HepG2 (cell line): ENCODE data around the gene WNT6. TPM values are rescaled to one million over a fixed set of nuclear protein-coding genes. Genes with fewer than 3 reads are reported as not detected.

Experiments
- ARID2 ChIP-seq: sonication (generic); formaldehyde crosslinking; IDR thresholded peaks from 2 replicates; pipeline ENCODE4 v1.8.1; 2022; ENCODE audit warnings: mild to moderate bottlenecking, missing genetic modification reagents, borderline replicate concordance
- CREM ChIP-seq, 2 experiments: sonication (generic) in 1 of 2; formaldehyde crosslinking in 1 of 2; IDR thresholded peaks; 2 replicates each; pipeline versions ENCODE4 v1.4.0 to v1.6.1; 2016 to 2020; ENCODE audit warnings: antibody characterized with exemption in 1 of 2, mild to moderate bottlenecking in 1 of 2, missing genetic modification reagents in 1 of 2
- FOXK2 ChIP-seq: fragments of 450-650 bp; IDR thresholded peaks from 2 replicates; pipeline ENCODE4 v1.6.1; 2016
- HNRNPK ChIP-seq: fragments of 200-400 bp; formaldehyde crosslinking; IDR thresholded peaks from 2 replicates; pipeline ENCODE4 v1.6.1; 2018; ENCODE audit warnings: low read length, low read depth, moderate library complexity, mild to moderate bottlenecking; ENCODE audit not compliant: poor library complexity, severe bottlenecking
- KLF9 ChIP-seq: IDR thresholded peaks from 2 replicates; pipeline ENCODE4 v1.6.1; 2016; ENCODE audit warnings: low read depth
- KMT2B ChIP-seq: IDR thresholded peaks from 2 replicates; pipeline ENCODE4 v1.6.1; 2016; ENCODE audit warnings: missing genetic modification reagents, missing compliant biosample characterization
- MLLT10 ChIP-seq: sonication (generic); formaldehyde crosslinking; IDR thresholded peaks from 2 replicates; pipeline ENCODE4 v1.4.0; 2020; ENCODE audit warnings: missing genetic modification reagents
- NFATC3 ChIP-seq: sonication (generic); formaldehyde crosslinking; IDR thresholded peaks from 2 replicates; pipeline ENCODE4 v1.5.1; 2020; ENCODE audit warnings: mild to moderate bottlenecking, missing genetic modification reagents
- NR1H2 ChIP-seq: sonication (generic); formaldehyde crosslinking; IDR thresholded peaks from 2 replicates; pipeline ENCODE4 v1.8.1; 2022; ENCODE audit warnings: low read depth, missing genetic modification reagents, borderline replicate concordance
- PBX2 ChIP-seq: IDR thresholded peaks from 2 replicates; pipeline ENCODE4 v1.6.1; 2016; ENCODE audit warnings: control low read depth
- RARA ChIP-seq: IDR thresholded peaks from 2 replicates; pipeline ENCODE4 v1.6.1; 2016; ENCODE audit warnings: missing genetic modification reagents, missing compliant biosample characterization
- RBM22 ChIP-seq: fragments of 200-400 bp; formaldehyde crosslinking; optimal IDR thresholded peaks from 2 replicates; pipeline ENCODE3; 2017; ENCODE audit warnings: mild to moderate bottlenecking, low read length, moderate library complexity
- SRSF1 ChIP-seq: fragments of 200-400 bp; formaldehyde crosslinking; optimal IDR thresholded peaks from 2 replicates; pipeline ENCODE3; 2017; ENCODE audit warnings: mild to moderate bottlenecking, low read depth, low read length, moderate library complexity
- TOPORS ChIP-seq: sonication (generic); formaldehyde crosslinking; IDR thresholded peaks from 2 replicates; pipeline ENCODE4 v1.8.0; 2023; ENCODE audit warnings: mild to moderate bottlenecking, missing genetic modification reagents
- YEATS4 ChIP-seq: sonication (generic); formaldehyde crosslinking; IDR thresholded peaks from 2 replicates; pipeline ENCODE4 v1.4.0; 2020; ENCODE audit warnings: missing genetic modification reagents, borderline replicate concordance
- ZFP1 ChIP-seq: IDR thresholded peaks from 2 replicates; pipeline ENCODE4 v1.6.1; 2016
- ZFP36L2 ChIP-seq: sonication (generic); formaldehyde crosslinking; IDR thresholded peaks from 2 replicates; pipeline ENCODE4 v1.4.0; 2020; ENCODE audit warnings: missing genetic modification reagents
- ZFP41 ChIP-seq: sonication (generic); formaldehyde crosslinking; IDR thresholded peaks from 2 replicates; pipeline ENCODE4 v1.4.0; 2020; ENCODE audit warnings: mild to moderate bottlenecking, missing genetic modification reagents, borderline replicate concordance
- ZNF143 ChIP-seq: sonication (generic); formaldehyde crosslinking; IDR thresholded peaks from 2 replicates; pipeline ENCODE4 v1.4.0; 2020; ENCODE audit warnings: missing genetic modification reagents
- ZNF766 ChIP-seq: sonication (generic); formaldehyde crosslinking; IDR thresholded peaks from 2 replicates; pipeline ENCODE4 v1.5.0; 2020; ENCODE audit warnings: missing genetic modification reagents, borderline replicate concordance
- ZSCAN25 ChIP-seq: sonication (generic); formaldehyde crosslinking; IDR thresholded peaks from 2 replicates; pipeline ENCODE4 v1.8.0; 2022; ENCODE audit warnings: mild to moderate bottlenecking, missing genetic modification reagents
- polyA plus RNA-seq, 8 experiments: library from polyadenylated mRNA; depleted of rRNA in 3 of 8; stranded (reverse) in 7 of 8; unstranded in 1 of 8; fragments of >200 nt; fragmentation: Illumina TruSeq in 4 of 8; extraction: Trizol in 4 of 8; gene quantifications; 2 replicates each; pipeline versions ENCODE4 v1.2.1 to v1.2.3, GENCODE V29; 2011 to 2016; ENCODE audit warnings: low read depth in 4 of 8, missing spikeins in 1 of 8, mixed read lengths in 1 of 8; ENCODE audit not compliant: insufficient read depth in 1 of 8
- total RNA-seq, 5 experiments: library from RNA; depleted of rRNA; stranded (reverse); fragments of >200 nt; fragmentation: Illumina TruSeq; extraction: Trizol; gene quantifications; 2 replicates each; pipeline ENCODE4 v1.2.3, GENCODE V29; 2016; ENCODE audit warnings: low read depth in 1 of 5
- TF ChIP-seq, protein P1 (sequence below): conservative IDR thresholded peaks from 2 replicates; pipeline ENCODE4 v1.6.1; 2018; ENCODE audit warnings: missing genetic modification reagents
- TF ChIP-seq, protein P2 (sequence below): sonication (generic); formaldehyde crosslinking; IDR thresholded peaks from 2 replicates; pipeline ENCODE4 v1.4.0; 2020; ENCODE audit warnings: mild to moderate bottlenecking, missing genetic modification reagents
- TF ChIP-seq, protein P3 (sequence below): sonication (generic); formaldehyde crosslinking; IDR thresholded peaks from 2 replicates; pipeline ENCODE4 v1.9.0; 2022; ENCODE audit warnings: low read depth, missing genetic modification reagents
- TF ChIP-seq, protein P4 (sequence below): sonication (generic); formaldehyde crosslinking; IDR thresholded peaks from 2 replicates; pipeline ENCODE4 v1.4.0; 2020; ENCODE audit warnings: missing genetic modification reagents, mild to moderate bottlenecking, borderline replicate concordance

WNT6 gene
- total and polyA plus RNA-seq, 2 of the 13 experiments (the other 11 are each of a cell fraction or from before 2014, with no cell fraction given), result 0.20 TPM; not detected in 1

- TF ChIP-seq PBX2 (CRISPR knock-in tag), result no peak
- TF ChIP-seq ZFP41, result no peak
- no peak for TF ChIP-seq RBM22
- 0 out of 2 replicates have a peak, but pooled peaks have one; percentile 46 for TF ChIP-seq ZSCAN25 (CRISPR knock-in tag)
- peak; percentile 91 for TF ChIP-seq HNRNPK
- TF ChIP-seq, protein P1, sequence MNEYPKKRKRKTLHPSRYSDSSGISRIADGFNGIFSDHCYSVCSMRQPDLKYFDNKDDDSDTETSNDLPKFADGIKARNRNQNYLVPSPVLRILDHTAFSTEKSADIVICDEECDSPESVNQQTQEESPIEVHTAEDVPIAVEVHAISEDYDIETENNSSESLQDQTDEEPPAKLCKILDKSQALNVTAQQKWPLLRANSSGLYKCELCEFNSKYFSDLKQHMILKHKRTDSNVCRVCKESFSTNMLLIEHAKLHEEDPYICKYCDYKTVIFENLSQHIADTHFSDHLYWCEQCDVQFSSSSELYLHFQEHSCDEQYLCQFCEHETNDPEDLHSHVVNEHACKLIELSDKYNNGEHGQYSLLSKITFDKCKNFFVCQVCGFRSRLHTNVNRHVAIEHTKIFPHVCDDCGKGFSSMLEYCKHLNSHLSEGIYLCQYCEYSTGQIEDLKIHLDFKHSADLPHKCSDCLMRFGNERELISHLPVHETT (CRISPR knock-in tag), result no peak; the same call in 1 of the 2 replicates
- no peak; the same call in 1 of the 2 replicates for TF ChIP-seq ZFP1 (CRISPR knock-in tag)
- peak; percentile 40; the same call in 1 of the 2 replicates for TF ChIP-seq ZNF766
- TF ChIP-seq, protein P2, sequence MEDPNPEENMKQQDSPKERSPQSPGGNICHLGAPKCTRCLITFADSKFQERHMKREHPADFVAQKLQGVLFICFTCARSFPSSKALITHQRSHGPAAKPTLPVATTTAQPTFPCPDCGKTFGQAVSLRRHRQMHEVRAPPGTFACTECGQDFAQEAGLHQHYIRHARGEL, result peak; percentile 76; the same call in 1 of the 2 replicates
- no peak for TF ChIP-seq ZNF143 (CRISPR knock-in tag)
- 0 out of 2 replicates have a peak, but pooled peaks have one; percentile 32 for TF ChIP-seq NFATC3 (CRISPR knock-in tag)
- peak; percentile 42; the same call in 1 of the 2 replicates for TF ChIP-seq KMT2B (CRISPR knock-in tag)
- no peak for TF ChIP-seq MLLT10 (CRISPR knock-in tag)
- no peak for TF ChIP-seq SRSF1
- no peak for TF ChIP-seq CREM (IDR thresholded peaks at IDR 0.05)
- no peak for TF ChIP-seq CREM (CRISPR knock-in tag; IDR thresholded peaks at IDR 0.05)
- TF ChIP-seq YEATS4 (CRISPR knock-in tag), result no peak
- TF ChIP-seq ARID2 (CRISPR knock-in tag), result 0 out of 2 replicates have a peak, but pooled peaks have one; percentile 48
- TF ChIP-seq, protein P3, sequence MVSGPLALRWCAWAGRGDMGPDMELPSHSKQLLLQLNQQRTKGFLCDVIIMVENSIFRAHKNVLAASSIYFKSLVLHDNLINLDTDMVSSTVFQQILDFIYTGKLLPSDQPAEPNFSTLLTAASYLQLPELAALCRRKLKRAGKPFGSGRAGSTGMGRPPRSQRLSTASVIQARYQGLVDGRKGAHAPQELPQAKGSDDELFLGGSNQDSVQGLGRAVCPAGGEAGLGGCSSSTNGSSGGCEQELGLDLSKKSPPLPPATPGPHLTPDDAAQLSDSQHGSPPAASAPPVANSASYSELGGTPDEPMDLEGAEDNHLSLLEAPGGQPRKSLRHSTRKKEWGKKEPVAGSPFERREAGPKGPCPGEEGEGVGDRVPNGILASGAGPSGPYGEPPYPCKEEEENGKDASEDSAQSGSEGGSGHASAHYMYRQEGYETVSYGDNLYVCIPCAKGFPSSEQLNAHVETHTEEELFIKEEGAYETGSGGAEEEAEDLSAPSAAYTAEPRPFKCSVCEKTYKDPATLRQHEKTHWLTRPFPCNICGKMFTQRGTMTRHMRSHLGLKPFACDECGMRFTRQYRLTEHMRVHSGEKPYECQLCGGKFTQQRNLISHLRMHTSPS (CRISPR knock-in tag), result no peak
- peak; percentile 78; the same call in 1 of the 2 replicates for TF ChIP-seq KLF9 (CRISPR knock-in tag)
- TF ChIP-seq ZFP36L2 (CRISPR knock-in tag), result 0 out of 2 replicates have a peak, but pooled peaks have one; percentile 69
- TF ChIP-seq, protein P4, sequence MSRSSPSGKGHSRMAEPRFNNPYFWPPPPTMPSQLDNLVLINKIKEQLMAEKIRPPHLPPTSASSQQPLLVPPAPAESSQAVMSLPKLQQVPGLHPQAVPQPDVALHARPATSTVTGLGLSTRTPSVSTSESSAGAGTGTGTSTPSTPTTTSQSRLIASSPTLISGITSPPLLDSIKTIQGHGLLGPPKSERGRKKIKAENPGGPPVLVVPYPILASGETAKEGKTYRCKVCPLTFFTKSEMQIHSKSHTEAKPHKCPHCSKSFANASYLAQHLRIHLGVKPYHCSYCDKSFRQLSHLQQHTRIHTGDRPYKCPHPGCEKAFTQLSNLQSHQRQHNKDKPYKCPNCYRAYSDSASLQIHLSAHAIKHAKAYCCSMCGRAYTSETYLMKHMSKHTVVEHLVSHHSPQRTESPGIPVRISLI (CRISPR knock-in tag), result peak; percentile 62; the same call in 1 of the 2 replicates
- TF ChIP-seq TOPORS, result 0 out of 2 replicates have a peak, but pooled peaks have one; percentile 56
- TF ChIP-seq FOXK2, result no peak
- TF ChIP-seq NR1H2 (CRISPR knock-in tag), result 0 out of 2 replicates have a peak, but pooled peaks have one; percentile 47
- TF ChIP-seq RARA (CRISPR knock-in tag), result no peak
Measured at GRCh38 chr2:218898109-218898878, 38.7 kb downstream of the WNT6 start (continued).
